ENCODE results near the gene GAL. TPM values are rescaled to one million over a fixed set of nuclear protein-coding genes. Genes with fewer than 3 reads are reported as not detected.

The GAL gene
- polyA plus RNA-seq, 1 experiment = 2.8 TPM

DNA sequence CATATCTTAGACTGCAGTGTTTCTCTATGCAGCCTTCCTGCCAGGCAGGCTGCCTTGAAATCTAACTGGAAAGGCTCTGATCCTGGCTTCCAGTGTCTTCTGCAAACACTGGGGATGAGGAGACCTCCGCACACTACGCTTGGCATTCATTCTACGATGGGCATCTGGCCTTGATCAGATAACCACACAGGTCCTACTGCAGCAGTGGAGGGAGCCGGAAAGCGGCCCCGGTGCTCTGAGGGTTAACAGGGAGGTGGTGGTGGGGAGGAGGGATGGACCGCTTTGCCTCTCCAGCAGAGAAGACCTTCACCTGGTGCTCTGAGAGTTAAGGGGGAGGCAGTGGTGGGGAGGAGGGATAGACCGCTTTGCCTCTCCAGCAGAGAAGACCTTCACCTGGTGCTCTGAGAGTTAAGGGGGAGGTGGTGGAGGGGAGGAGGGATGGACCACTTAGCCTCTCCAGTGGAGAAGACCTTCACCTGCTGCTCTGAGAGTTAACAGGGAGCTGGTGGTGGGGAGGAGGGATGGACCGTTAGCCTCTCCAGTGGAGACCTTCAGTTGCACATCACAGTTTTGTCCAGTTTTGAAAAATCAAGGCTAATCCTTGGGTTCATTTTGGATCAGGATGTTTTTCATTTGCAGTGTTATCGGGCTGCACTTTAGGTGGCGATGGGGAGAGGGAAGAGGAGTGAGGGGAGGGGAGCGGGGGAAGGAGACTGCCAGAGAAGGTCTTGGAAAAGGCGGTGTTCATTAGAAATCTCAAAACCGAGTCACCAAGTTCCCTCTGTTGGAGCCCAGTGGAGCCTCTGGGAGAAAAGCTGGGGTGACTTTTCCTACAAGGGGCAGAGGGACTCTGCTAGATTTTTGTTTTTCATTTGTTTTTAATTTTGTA is 5.6 kb downstream of the GAL start:
- ChIA-PET POLR2A (no interaction called here), CTCF (no interaction called here)
- no peak overlapping the region for H3K4me3 ChIP-seq (ENCODE audit: low read depth, low read length)
- no peak for DNase-seq (ENCODE audit: low read depth)
- TF ChIP-seq, protein P1, sequence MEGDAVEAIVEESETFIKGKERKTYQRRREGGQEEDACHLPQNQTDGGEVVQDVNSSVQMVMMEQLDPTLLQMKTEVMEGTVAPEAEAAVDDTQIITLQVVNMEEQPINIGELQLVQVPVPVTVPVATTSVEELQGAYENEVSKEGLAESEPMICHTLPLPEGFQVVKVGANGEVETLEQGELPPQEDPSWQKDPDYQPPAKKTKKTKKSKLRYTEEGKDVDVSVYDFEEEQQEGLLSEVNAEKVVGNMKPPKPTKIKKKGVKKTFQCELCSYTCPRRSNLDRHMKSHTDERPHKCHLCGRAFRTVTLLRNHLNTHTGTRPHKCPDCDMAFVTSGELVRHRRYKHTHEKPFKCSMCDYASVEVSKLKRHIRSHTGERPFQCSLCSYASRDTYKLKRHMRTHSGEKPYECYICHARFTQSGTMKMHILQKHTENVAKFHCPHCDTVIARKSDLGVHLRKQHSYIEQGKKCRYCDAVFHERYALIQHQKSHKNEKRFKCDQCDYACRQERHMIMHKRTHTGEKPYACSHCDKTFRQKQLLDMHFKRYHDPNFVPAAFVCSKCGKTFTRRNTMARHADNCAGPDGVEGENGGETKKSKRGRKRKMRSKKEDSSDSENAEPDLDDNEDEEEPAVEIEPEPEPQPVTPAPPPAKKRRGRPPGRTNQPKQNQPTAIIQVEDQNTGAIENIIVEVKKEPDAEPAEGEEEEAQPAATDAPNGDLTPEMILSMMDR (IDR thresholded peaks at IDR 0.05; ENCODE audit: insufficient read depth, low read depth, low read length) = no peak
- H3K36me3 ChIP-seq (ENCODE audit: control insufficient read depth, insufficient read depth, low read length) = no peaks in the 10 kb centered on the region
- peaks cover 25% of the 10 kb centered on the region for H3K27me3 ChIP-seq (ENCODE audit: control insufficient read depth, insufficient read depth, low read length)

GRCh38 chr11:68690671-68691401 is 6.5 kb downstream of the GAL start:
- no peaks in the 10 kb centered on the region for H3K36me3 ChIP-seq (ENCODE audit: control insufficient read depth, insufficient read depth, low read length)
- no peak for DNase-seq (ENCODE audit: low read depth)
- peaks cover 24% of the 10 kb centered on the region for H3K27me3 ChIP-seq (ENCODE audit: control insufficient read depth, insufficient read depth, low read length)
- ChIA-PET POLR2A (no interaction called here), CTCF (no interaction called here)
- H3K4me3 ChIP-seq (ENCODE audit: low read depth, low read length) = no peak overlapping the region
- TF ChIP-seq, protein P1 (IDR thresholded peaks at IDR 0.05; ENCODE audit: insufficient read depth, low read depth, low read length) = 0 out of 2 replicates have a peak, but pooled peaks have one; percentile 8

DNA sequence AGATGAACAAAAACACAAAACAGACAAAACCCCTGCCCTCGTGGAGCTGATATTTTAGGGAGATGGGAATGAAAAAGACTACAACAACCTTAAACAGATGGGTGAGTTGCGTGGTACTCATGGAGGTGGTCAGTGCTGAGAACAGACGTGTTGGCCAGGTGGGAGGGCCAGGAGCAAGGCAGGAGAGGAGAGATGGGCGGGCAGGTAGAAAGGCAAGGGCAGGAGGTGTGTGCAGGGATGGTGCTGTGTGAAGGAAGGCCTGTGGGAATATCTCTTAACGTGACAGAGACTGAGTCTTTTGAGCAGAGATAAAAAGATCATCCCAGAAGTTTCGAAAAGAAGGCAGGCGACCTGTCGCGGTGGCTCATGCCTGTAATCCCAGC is 7.0 kb downstream of the GAL start:
- Histone ChIP-seq H3K36me3 (ENCODE audit: control insufficient read depth, insufficient read depth, low read length) (no peaks in the 10 kb centered on the region), H3K4me3 (ENCODE audit: low read depth, low read length) (no peak overlapping the region), H3K27me3 (ENCODE audit: control insufficient read depth, insufficient read depth, low read length) (peaks cover 23% of the 10 kb centered on the region)
- no peak for DNase-seq (ENCODE audit: low read depth)
- TF ChIP-seq, protein P1 (IDR thresholded peaks at IDR 0.05; ENCODE audit: insufficient read depth, low read depth, low read length) = no peak
- POLR2A ChIA-PET = no interaction called here
- CTCF ChIA-PET = interaction anchor here (1.1 kb wide), 1 partner anchor 81 kb away, joined by 3 read pairs; no protein-coding TSS in a partner anchor

DNA sequence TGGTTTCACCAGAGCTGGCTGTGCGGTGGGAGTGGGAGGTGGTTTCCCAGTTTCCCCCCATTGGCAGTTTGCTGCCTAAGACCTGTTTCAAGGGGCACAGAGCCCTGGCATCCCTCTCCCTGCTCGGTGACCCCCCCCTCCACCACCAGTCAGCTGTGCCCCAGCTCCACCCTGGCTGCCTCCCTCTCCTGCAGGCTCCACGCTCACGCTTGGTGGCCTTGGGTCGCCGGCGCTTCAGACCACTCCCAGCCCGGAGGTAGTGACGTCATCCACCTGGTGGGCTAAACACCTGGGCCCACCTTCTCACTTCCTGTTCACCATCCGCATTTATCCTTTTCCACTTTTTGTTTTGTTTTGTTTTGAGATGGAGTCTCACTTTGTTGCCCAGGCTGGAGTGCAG is 7.8 kb downstream of the GAL start:
- CTCF ChIA-PET = interaction anchor here (1.1 kb wide), 1 partner anchor 81 kb away, joined by 3 read pairs; no protein-coding TSS in a partner anchor
- POLR2A ChIA-PET = interaction anchor here (0.6 kb wide), 1 partner anchor 79 kb away, joined by 5 read pairs; no protein-coding TSS in a partner anchor
- TF ChIP-seq, protein P1 (IDR thresholded peaks at IDR 0.05; ENCODE audit: insufficient read depth, low read depth, low read length) = no peak
- Histone ChIP-seq H3K4me3 (ENCODE audit: low read depth, low read length) (no peak overlapping the region), H3K36me3 (ENCODE audit: control insufficient read depth, insufficient read depth, low read length) (no peaks in the 10 kb centered on the region), H3K27me3 (ENCODE audit: control insufficient read depth, insufficient read depth, low read length) (peaks cover 23% of the 10 kb centered on the region)
- DNase-seq (ENCODE audit: low read depth) = no peak

- TF ChIP-seq, protein P1 (IDR thresholded peaks at IDR 0.05; ENCODE audit: insufficient read depth, low read depth, low read length) = no peak
- Histone ChIP-seq H3K36me3 (ENCODE audit: control insufficient read depth, insufficient read depth, low read length) (no peaks in the 10 kb centered on the region), H3K4me3 (ENCODE audit: low read depth, low read length) (no peak overlapping the region), H3K27me3 (ENCODE audit: control insufficient read depth, insufficient read depth, low read length) (peaks cover 20% of the 10 kb centered on the region)
- no peak for DNase-seq (ENCODE audit: low read depth)
- ChIA-PET CTCF (interaction anchor here (1.1 kb wide), 1 partner anchor 82 kb away, joined by 3 read pairs; no protein-coding TSS in a partner anchor), POLR2A (no interaction called here)
These were observed 8.6 kb downstream of the GAL start for GRCh38 chr11:68692871-68693483.
